IMR-90 (cell line): ENCODE data around the gene S100A13. TPM values are rescaled to one million over a fixed set of nuclear protein-coding genes. Genes with fewer than 3 reads are reported as not detected.

Experiments
- ATAC-seq: fragments of 200-7000 bp; cut with Tn5 transposase; 2 replicates; pipeline ENCODE4 v1.9.1; 2020; ENCODE audit warnings: low read depth, mild to moderate bottlenecking, moderate library complexity
- BruUV-seq: library from RNA; stranded (reverse); fragments of 400-500 nt; replicated peaks from 2 replicates; lab custom pipeline; 2021; lab: Mats Ljungman, UMichigan
- CTCF ChIA-PET: fragments of 300-600 bp; formaldehyde crosslinking; extraction: SDS; loops from one replicate; lab custom pipeline; 2021; ENCODE audit warnings: antibody characterized with exemption; lab: Yijun Ruan, JAX
- POLR2A ChIA-PET: fragments of 300-600 bp; sonication (Branson Sonifier 250); formaldehyde crosslinking; loops from one replicate; lab custom pipeline; 2022; ENCODE audit warnings: antibody characterized with exemption; ENCODE audit not compliant: unreplicated experiment; lab: Charles Lee
- DNase-seq: peaks from one replicate; pipeline ENCODE4 v3.0.0; 2013
- H2AFZ ChIP-seq: replicated peaks from 2 replicates; pipeline ENCODE3; 2013; ENCODE audit warnings: low read length, mild to moderate bottlenecking; ENCODE audit not compliant: poor library complexity
- H2AK5ac ChIP-seq: 2 replicates; pipeline ENCODE4 v1.6.1; 2013; ENCODE audit warnings: low read depth, low read length, inconsistent platforms
- H2AK9ac ChIP-seq: replicated peaks from 2 replicates; pipeline ENCODE3; 2013; ENCODE audit warnings: mild to moderate bottlenecking, low read depth, low read length, moderate library complexity; ENCODE audit not compliant: poor library complexity
- H2BK120ac ChIP-seq: 2 replicates; pipeline ENCODE4 v1.6.1; 2013; ENCODE audit warnings: low read depth, low read length, inconsistent platforms
- H2BK15ac ChIP-seq: 3 replicates; pipeline ENCODE4 v1.6.1; 2013; ENCODE audit warnings: low read depth, low read length, inconsistent platforms
- H2BK20ac ChIP-seq: 2 replicates; pipeline ENCODE4 v1.6.1; 2013; ENCODE audit warnings: low read depth, mild to moderate bottlenecking, inconsistent platforms, low read length, moderate library complexity
- H2BK5ac ChIP-seq: 2 replicates; pipeline ENCODE4 v1.6.1; 2013; ENCODE audit warnings: mild to moderate bottlenecking, low read depth, low read length, inconsistent platforms; ENCODE audit not compliant: poor library complexity, severe bottlenecking
- H3K14ac ChIP-seq: replicated peaks from 2 replicates; pipeline ENCODE4 v1.6.1; 2013; ENCODE audit warnings: low read depth, low read length, inconsistent platforms
- H3K18ac ChIP-seq: 2 replicates; pipeline ENCODE4 v1.6.1; 2013; ENCODE audit warnings: low read depth, low read length, control low read depth
- H3K23ac ChIP-seq: 2 replicates; pipeline ENCODE4 v1.6.1; 2013; ENCODE audit warnings: low read depth, low read length, inconsistent platforms
- H3K27ac ChIP-seq: 2 replicates; pipeline ENCODE4 v1.5.1; 2013; ENCODE audit warnings: mild to moderate bottlenecking, control low read depth, low read length; ENCODE audit not compliant: insufficient read depth
- H3K27me3 ChIP-seq: 2 replicates; pipeline ENCODE4 v1.6.1; 2013; ENCODE audit warnings: low read length; ENCODE audit not compliant: control insufficient read depth, insufficient read depth
- H3K36me3 ChIP-seq: 2 replicates; pipeline ENCODE4 v1.6.1; 2013; ENCODE audit warnings: low read length, mixed read lengths; ENCODE audit not compliant: control insufficient read depth, insufficient read depth
- H3K4ac ChIP-seq: 2 replicates; pipeline ENCODE4 v1.6.1; 2013; ENCODE audit warnings: low read depth, low read length, inconsistent platforms
- H3K4me1 ChIP-seq: 2 replicates; pipeline ENCODE4 v1.6.1; 2013; ENCODE audit warnings: low read length, mixed read lengths; ENCODE audit not compliant: control insufficient read depth, insufficient read depth
- H3K4me2 ChIP-seq: 2 replicates; pipeline ENCODE4 v1.6.1; 2013; ENCODE audit warnings: low read depth, mild to moderate bottlenecking, control low read depth, low read length, moderate library complexity
- H3K4me3 ChIP-seq: 2 replicates; pipeline ENCODE4 v1.5.1; 2013; ENCODE audit warnings: low read depth, mild to moderate bottlenecking, control low read depth, low read length, moderate library complexity; ENCODE audit not compliant: insufficient read depth
- H3K56ac ChIP-seq: 2 replicates; pipeline ENCODE4 v1.6.1; 2013; ENCODE audit warnings: low read length, inconsistent platforms; ENCODE audit not compliant: insufficient read depth; ENCODE audit errors: extremely low read depth
- H3K79me1 ChIP-seq, 2 experiments: 2 replicates each; pipeline ENCODE4 v1.6.1; 2013; ENCODE audit warnings: low read length in 2 of 2, inconsistent platforms in 1 of 2, low read depth in 1 of 2
- H3K9ac ChIP-seq: 2 replicates; pipeline ENCODE4 v1.6.1; 2013; ENCODE audit warnings: low read depth, low read length, control low read depth
- H3K9me1 ChIP-seq: 2 replicates; pipeline ENCODE4 v1.6.1; 2013; ENCODE audit warnings: low read length, inconsistent platforms; ENCODE audit not compliant: insufficient read depth
- H3K9me3 ChIP-seq: 2 replicates; pipeline ENCODE4 v1.6.1; 2013; ENCODE audit warnings: low read length; ENCODE audit not compliant: control insufficient read depth, insufficient read depth
- H4K20me1 ChIP-seq: 2 replicates; pipeline ENCODE4 v1.6.1; 2013; ENCODE audit warnings: low read length, inconsistent platforms; ENCODE audit not compliant: insufficient read depth
- H4K5ac ChIP-seq: 2 replicates; pipeline ENCODE4 v1.6.1; 2013; ENCODE audit warnings: mild to moderate bottlenecking, low read depth, low read length, control low read depth
- H4K8ac ChIP-seq, 2 experiments: 2 replicates each; pipeline ENCODE4 v1.6.1; 2013; ENCODE audit warnings: low read depth in 2 of 2, low read length in 2 of 2, control low read depth in 1 of 2, inconsistent platforms in 1 of 2
- H4K91ac ChIP-seq: 2 replicates; pipeline ENCODE4 v1.6.1; 2013; ENCODE audit warnings: low read depth, low read length, inconsistent platforms; ENCODE audit not compliant: insufficient read depth
- CHD1 ChIP-seq: IDR thresholded peaks from 2 replicates; pipeline ENCODE4 v1.6.1; 2012; ENCODE audit warnings: low read depth, low read length, improper control_type of control experiment
- FOS ChIP-seq: fragments of 150-350 bp; IDR thresholded peaks from 2 replicates; pipeline ENCODE4 v1.6.1; 2016; ENCODE audit warnings: low read depth, low read length
- MAFK ChIP-seq: IDR thresholded peaks from 2 replicates; pipeline ENCODE4 v1.6.1; 2012; ENCODE audit warnings: low read depth, low read length, improper control_type of control experiment
- MXI1 ChIP-seq: IDR thresholded peaks from 2 replicates; pipeline ENCODE4 v1.6.1; 2012; ENCODE audit warnings: low read depth, mild to moderate bottlenecking, low read length, moderate library complexity, borderline replicate concordance
- NFE2L2 ChIP-seq: fragments of 150-350 bp; IDR thresholded peaks from 2 replicates; pipeline ENCODE4 v1.6.1; 2016; ENCODE audit warnings: low read depth, mild to moderate bottlenecking, low read length
- RAD21 ChIP-seq: IDR thresholded peaks from 2 replicates; pipeline ENCODE4 v1.6.1; 2012; ENCODE audit warnings: low read length, improper control_type of control experiment
- RCOR1 ChIP-seq: IDR thresholded peaks from 2 replicates; pipeline ENCODE4 v1.6.1; 2012; ENCODE audit warnings: mild to moderate bottlenecking, low read length, improper control_type of control experiment; ENCODE audit not compliant: insufficient replicate concordance
- RFX5 ChIP-seq: IDR thresholded peaks from 2 replicates; pipeline ENCODE4 v1.8.0; 2012; ENCODE audit warnings: low read depth, mild to moderate bottlenecking, low read length, moderate library complexity
- SMC3 ChIP-seq: fragments of 150-350 bp; IDR thresholded peaks from 2 replicates; pipeline ENCODE4 v1.6.1; 2016; ENCODE audit warnings: low read depth, mild to moderate bottlenecking, antibody characterized with exemption, low read length, moderate library complexity
- WGBS, 2 experiments: methylation state at CpG; one replicate each; pipeline versions ENCODE4 v1.1.5 to v1.1.7; 2013; ENCODE audit warnings: missing lambda C conversion rate in 2 of 2; ENCODE audit not compliant: insufficient read length in 1 of 2; ENCODE audit errors: extremely low coverage in 2 of 2; 5-methylcytosine and 5-hydroxymethylcytosine counted together
- dilution Hi-C: fragments of 300-500 bp; cut with HindIII; formaldehyde crosslinking; loops from one replicate; pipeline ENCODE4 v1.14.3; 2018; ENCODE audit warnings: low sequenced_read_pairs; ENCODE audit not compliant: unreplicated experiment
- in situ Hi-C: fragments of 300-500 bp; cut with MboI; formaldehyde crosslinking; loops from 3 replicates; pipeline ENCODE4 v1.14.3; 2019; ENCODE audit warnings: low sequenced_read_pairs, inconsistent platforms, mixed read lengths
- intact Hi-C: fragments of 100-400 bp; cut with micrococcal nuclease; formaldehyde crosslinking; loops from 2 replicates; pipeline ENCODE4 v1.10.0; 2022
- polyA plus RNA-seq, 3 experiments: library from polyadenylated mRNA; depleted of rRNA; stranded (reverse); fragments of >200 nt; gene quantifications; 2 replicates each; pipeline ENCODE4 v1.2.3, GENCODE V29; 2012; ENCODE audit warnings: low replicate concordance in 1 of 3
- total RNA-seq: library from RNA; depleted of rRNA; stranded (reverse); fragments of >200 nt; gene quantifications from 2 replicates; pipeline ENCODE4 v1.2.3, GENCODE V29; 2012
- TF ChIP-seq, protein P1 (sequence below): fragments of 150-350 bp; IDR thresholded peaks from 2 replicates; pipeline ENCODE4 v1.6.1; 2016; ENCODE audit warnings: low read depth, mild to moderate bottlenecking, low read length, moderate library complexity, borderline replicate concordance

The S100A13 gene
- total and polyA plus RNA-seq, 2 of the 4 experiments (the other 2 are of a cell fraction): 122 to 468 TPM

DNA sequence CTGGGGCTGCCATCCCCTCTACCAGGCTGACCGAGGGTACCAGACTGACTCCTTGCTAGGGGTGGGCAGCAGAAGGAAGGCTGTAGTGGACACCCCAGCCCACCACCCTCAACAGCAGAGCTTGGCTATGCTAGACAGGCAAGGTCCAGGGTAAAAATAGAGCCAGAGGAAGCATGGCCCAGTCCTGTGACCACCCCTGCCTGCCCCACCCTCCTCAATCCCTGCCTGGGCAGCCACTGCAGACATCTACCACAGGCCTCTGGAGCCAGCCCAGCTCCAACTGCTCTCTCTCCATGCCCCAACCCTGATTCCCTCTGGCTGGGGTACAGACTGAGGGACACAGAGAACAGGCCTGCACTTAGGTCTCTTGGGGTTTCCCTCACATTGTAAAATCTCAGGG lies 2.7 kb upstream of the S100A13 start:
- Histone ChIP-seq H2BK15ac (no peak overlapping the region), H3K4me1 (peaks cover 16% of the 10 kb centered on the region), H3K36me3 (0 out of 2 replicates have a peak, but pooled peaks cover 5% of the 10 kb centered on the region), H3K4me3 (no peak overlapping the region), H2AK5ac (no peak overlapping the region), H3K9ac (no peak overlapping the region), H4K20me1 (peaks cover 9% of the 10 kb centered on the region; the same call in 1 of the 2 replicates), H3K4ac (peak overlapping the region; percentile 28), H3K79me1 (peaks cover 19 to 30% of the 10 kb centered on the region in 2 experiments), H3K9me3 (no peaks in the 10 kb centered on the region), H4K5ac (no peak overlapping the region), H3K4me2 (no peak overlapping the region), H2BK120ac (no peak overlapping the region), H3K27me3 (no peaks in the 10 kb centered on the region), H4K91ac (no peak overlapping the region), H3K18ac (no peak overlapping the region), H2AK9ac (peak overlapping the region; percentile 79), H3K14ac (no peak overlapping the region), H3K56ac (no peak overlapping the region), H3K9me1 (peaks cover 24% of the 10 kb centered on the region), H2BK20ac (no peak overlapping the region), H4K8ac (no peak overlapping the region), H3K27ac (no peak overlapping the region), H2BK5ac (no peak overlapping the region), H3K23ac (no peak overlapping the region), H2AFZ (peak overlapping the region; percentile 23)
- in situ Hi-C loops: no loop called here
- intact Hi-C loops: loop anchor here (5.0 kb wide), 1 partner anchor 98 kb away; no protein-coding TSS in a partner anchor
- no peak for TF ChIP-seq SMC3
- TF ChIP-seq, protein P1, sequence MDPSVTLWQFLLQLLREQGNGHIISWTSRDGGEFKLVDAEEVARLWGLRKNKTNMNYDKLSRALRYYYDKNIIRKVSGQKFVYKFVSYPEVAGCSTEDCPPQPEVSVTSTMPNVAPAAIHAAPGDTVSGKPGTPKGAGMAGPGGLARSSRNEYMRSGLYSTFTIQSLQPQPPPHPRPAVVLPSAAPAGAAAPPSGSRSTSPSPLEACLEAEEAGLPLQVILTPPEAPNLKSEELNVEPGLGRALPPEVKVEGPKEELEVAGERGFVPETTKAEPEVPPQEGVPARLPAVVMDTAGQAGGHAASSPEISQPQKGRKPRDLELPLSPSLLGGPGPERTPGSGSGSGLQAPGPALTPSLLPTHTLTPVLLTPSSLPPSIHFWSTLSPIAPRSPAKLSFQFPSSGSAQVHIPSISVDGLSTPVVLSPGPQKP: no peak
- TF ChIP-seq FOS: no peak
- no peak for TF ChIP-seq NFE2L2
- TF ChIP-seq RAD21: no peak
- TF ChIP-seq CHD1: no peak
- no peak for TF ChIP-seq RFX5
- no peak for TF ChIP-seq RCOR1
- no peak for TF ChIP-seq MXI1
- TF ChIP-seq MAFK: no peak
- WGBS, 2 experiments: no CpG with 5 or more reads among the region's 1 CpG
- dilution Hi-C loops: no loop called here
- POLR2A ChIA-PET: no interaction called here
- CTCF ChIA-PET: interaction anchor here (1.2 kb wide), 1 partner anchor 58 kb away, joined by 3 read pairs; no protein-coding TSS in a partner anchor
- BruUV-seq: no TSS peak
- ATAC-seq (no peak), DNase-seq (no peak)
